LHCN-M2 (cell line): Measurements from ENCODE around the gene ARX. TPM values are rescaled to one million over a fixed set of nuclear protein-coding genes. Genes with fewer than 3 reads are reported as not detected.

ENCODE experiments used
- DNase-seq: peaks from one replicate; pipeline ENCODE4 v3.0.0-alpha.2; 2012; ENCODE audit warnings: low read depth
- polyA plus RNA-seq: library from polyadenylated mRNA; unstranded; fragments of >200 nt; gene quantifications from one replicate; pipeline ENCODE4 v1.2.1, GENCODE V29; 2012; ENCODE audit warnings: missing spikeins
- total RNA-seq: library from RNA; depleted of rRNA; stranded (reverse); fragments of >200 nt; gene quantifications from 2 replicates; pipeline ENCODE4 v1.2.3, GENCODE V29; 2014; rRNA removed

ARX gene
- total RNA-seq: 0.06 TPM in 1 of 2 replicates, not detected in the other
- polyA plus RNA-seq: 0.02 TPM

DNA sequence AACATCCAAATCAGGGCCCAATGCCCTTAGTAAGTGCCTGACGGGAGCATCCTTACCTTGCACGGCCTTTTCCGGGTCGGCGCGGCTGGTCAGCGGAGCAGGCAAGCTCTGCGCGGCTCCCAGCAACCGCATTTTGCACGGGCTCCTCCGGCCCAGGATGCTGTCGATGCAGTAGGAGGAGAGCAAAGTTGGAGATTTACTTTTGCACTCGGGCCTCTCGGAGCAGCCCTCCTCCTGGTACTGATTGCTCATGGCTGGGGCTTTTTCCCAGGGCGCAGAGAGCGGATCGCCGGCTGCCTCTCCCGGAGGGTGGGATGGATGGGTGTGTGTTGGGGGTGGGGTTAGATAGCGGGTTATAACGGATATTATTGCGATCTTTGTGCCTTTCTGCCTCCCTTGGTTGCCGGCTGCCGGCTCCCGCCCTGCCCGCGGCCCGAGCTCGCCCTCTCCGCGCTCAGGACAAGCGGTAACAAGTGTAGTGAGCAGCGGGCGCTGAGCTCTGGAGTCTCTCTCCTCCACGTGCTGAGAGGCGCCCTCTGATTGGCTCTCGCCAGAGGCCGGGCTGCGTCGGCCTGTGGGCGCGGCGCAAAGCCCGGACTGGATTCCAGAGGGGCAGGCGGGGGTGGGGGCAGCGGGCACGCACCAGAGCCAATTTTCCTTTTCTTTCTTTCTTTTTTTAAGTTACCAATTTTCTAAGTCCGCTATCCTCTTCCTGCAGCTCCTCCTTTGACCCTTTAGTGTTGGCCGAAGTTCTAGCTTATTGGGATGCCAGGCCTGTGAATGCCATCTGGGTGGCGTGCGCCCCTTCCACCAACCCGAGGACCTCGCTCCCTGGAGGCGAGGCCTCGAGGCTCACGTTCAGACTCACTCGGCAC, at the start of gene ARX:
ARX (minus strand) TSS at position 480 of the 875 bp plus-strand sequence; CDS start at position 252, 228 bp downstream.
- no peak for DNase-seq

DNA sequence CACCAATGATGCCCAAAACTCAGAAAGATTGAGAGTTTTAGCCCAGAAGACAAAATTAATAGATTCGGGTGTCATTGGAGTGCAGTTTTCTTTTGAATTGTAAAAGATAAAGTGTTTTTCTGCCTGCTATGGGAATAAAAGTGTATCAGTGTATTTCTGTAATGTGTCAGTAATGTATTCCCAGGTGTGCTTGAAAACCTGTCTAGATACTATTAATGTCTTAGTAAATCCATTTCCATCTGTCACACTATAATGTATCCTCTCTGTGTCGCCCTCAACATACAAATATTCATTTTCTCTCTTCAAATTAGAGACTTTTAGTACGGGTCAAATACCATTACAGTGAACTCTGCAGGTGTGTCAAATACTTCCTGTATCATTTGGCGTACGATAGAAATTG, 43.5 kb upstream of the ARX start:
- DNase-seq: no peak

DNA sequence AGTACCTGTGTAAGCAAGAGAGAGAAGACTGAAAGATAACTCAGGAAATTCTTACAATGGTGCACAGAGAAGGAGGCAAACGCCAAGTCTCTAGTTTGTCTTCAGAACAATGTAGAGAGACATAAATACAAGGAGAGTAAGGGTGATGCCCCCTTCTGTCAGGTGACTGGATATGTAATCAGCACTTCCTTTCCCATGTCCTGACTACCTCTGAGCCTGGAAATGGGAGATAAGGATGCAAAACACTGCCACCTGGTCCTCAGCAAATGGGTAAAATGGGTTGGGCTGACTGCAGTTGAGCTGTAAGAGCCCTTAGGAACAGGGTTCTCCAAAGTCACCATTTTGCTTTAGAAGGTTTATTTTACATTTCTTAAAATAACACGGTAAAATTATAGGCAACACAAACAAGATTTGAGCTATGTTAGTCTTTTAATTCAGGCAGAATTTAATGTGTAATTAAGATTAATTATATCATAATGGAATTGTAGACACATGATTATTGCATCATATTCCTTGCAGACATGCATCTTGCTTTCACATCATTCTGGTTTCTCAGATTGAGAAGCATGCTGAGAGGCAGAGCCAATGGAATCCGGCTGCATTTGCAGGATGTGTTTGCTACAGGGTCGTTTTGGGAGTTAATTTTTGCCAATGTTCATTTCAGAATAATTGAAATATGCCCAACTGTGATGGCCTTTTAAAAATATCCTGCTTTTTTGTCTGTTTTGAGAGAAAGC, 37.2 kb upstream of the ARX start:
- DNase-seq: no peak

DNA sequence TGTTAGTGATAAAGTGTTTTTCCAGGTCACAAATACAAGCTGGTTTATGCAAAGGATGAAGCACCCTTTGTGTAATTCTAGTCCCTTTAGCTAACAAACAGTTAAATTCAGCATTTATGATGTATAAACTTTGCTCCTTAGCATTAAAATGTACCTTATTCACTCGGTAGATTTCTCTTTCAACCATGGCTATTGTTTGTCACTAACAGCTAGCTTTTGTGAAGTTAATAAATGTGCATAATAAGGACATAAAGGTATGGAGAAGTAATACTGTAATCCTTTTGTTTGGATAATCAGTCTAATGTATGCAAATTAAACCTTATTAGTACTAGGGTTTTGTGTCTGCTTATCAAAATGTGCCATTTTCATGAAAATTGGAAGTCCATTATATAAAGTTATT, 34.2 kb upstream of the ARX start:
- DNase-seq: no peak

DNA sequence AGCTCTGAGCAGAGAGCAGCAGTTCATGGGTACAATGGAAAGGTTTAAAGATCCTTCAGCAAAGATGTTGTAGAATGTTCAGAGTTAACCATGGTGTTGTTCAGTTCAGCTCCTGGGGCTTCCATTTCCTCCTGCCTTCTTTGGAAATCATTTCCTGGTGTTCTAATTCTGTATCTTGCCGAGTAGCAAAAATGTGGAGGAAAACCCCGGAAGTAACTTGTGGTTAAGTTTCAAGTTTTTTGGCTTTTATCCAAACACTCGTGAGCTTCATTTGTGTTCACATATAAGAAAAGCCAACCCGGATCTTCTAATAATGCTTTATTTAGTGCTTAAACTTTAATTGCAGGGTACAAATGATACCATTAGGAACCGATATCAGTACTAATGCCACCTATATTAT, 33.6 kb upstream of the ARX start:
- DNase-seq: peak; percentile 27

DNA sequence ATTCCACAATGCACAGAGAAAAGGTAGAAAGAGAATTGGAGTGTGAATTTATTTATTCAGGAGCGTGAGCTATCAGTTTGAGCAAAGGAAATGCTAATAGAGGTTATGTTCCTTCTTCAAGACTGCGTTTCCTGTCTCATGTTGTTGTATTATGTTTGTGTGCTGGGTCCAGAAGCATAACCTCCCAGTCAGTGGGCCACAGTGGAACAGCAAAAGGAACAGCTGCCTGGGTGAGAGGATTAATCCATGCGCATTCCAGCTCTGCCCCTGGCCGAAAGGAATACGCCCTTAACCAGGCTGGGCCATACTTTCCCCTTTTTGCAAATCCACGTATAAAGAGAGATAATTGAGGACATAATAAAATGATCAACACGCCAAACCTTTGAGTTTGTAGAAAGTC, 32.4 kb upstream of the ARX start:
- DNase-seq: no peak

DNA sequence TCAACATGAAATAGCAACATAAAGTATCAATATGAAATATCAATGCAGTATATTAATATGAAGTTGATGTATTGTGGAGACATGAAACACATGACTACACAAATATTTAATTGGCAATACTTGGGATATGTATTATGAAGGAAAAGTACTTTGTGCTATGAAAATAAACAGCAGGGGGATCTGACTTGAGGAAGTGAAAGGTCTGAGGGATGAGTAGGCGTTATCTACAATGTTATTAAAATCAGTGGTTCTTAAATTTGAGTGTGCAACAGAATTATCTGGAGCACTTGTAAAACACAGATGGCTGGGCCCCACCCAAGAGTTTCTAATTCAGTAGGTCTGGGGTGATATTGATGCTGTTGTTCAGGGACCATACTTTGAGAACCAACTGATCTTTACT, 27.4 kb upstream of the ARX start:
- no peak for DNase-seq

DNA sequence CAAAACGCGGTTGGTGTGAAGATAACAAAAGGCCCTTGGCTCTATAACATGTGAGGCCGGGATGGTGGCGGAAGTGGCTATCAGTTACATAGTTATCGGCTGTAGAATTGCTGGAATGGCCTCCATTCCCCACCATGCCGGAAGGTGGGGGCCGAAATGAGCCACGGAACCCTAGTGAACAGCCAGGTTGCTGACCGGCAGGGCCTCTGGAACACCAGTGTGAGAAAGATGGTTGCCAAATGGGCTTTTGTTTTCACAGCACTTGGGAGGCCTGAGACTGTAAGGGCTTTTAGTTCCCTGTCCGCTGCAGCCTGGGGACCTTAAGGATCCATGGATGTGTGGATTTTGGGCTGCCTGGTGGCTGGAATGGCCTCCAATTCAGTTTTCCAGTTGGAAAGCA, 23.3 kb upstream of the ARX start:
- DNase-seq: no peak

DNA sequence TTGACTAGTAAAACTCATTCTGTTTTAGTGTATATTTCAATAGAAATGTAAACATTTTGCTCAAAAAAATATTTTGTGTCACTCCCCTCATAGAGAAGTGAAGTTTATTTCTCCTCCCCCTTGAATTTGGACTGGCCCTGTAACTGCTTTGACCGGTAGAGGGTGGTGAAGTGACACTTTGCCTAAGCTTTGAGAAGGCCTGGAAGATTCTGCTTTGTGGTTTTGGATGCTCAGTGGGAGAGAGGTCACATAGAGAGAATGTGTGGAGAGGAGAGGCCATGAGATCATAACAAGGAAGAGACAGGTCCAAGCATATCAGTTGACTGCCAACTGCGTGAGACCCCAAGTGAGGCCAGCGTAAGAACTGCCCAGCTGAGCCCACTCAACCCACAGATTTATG, 19.1 kb upstream of the ARX start:
- peak; percentile 61 for DNase-seq

DNA sequence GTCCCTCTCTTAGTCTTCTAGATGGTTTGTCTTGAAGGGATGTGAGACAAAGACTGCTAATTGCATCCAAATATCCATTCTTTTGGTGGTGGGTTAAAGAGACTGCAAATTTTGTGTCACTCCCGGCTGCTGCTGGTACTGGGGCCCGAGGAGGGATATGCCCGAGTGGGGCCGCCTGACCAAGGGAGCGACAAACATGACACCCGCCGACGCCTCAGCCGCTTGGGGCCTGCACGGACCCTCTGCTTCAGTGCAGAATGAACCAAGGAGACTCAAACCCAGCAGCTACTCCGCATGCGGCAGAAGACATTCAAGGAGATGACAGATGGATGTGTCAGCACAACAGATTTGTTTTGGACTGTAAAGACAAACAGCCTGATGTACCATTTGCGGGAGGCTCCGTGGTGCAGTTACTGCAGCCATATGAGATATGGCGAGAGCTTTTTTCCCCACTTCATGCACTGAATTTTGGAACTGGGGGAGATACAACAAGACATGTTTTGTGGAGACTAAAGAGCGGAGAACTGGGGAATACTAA, 13.6 kb upstream of the ARX start:
- no peak for DNase-seq

DNA sequence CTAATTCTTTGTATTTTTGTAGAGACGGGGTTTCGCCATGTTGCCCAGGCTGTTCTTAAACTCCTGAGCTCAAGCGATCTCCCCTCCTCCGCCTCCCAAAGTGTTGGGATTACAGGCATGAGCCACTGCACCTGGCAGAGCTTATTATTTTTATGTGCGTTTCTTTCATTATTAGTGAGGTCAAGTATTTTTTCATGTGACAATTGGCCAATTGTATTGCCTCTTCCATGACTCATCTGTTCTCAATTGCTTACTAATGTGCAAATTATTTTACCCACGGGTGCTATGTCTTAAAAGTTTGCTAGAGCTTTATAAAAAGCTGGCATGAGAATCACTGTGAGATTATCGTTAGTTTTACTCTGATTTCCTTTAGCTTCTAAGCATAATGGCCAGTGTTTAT, 13.0 kb upstream of the ARX start:
- peak; percentile 86 for DNase-seq

DNA sequence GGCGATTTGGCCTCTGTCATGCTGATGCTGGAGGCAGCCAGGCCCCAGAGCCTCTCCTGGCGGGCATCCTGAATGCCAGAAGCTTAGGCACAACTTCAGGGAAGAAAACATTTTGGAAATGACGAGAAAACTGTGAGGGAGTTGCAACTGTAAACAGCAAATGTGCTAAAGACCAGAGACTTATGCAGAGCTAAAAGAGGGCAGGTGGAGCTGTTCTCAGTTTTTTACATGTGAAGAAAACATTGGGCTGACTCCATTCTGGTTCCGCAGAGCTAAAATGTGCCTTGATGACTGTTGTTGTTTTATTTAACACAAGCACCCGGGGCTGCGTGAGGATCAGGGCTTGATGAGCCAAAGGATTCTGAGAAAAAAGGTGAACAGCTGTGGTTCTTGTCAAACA, 10.8 kb upstream of the ARX start:
- DNase-seq: no peak

DNA sequence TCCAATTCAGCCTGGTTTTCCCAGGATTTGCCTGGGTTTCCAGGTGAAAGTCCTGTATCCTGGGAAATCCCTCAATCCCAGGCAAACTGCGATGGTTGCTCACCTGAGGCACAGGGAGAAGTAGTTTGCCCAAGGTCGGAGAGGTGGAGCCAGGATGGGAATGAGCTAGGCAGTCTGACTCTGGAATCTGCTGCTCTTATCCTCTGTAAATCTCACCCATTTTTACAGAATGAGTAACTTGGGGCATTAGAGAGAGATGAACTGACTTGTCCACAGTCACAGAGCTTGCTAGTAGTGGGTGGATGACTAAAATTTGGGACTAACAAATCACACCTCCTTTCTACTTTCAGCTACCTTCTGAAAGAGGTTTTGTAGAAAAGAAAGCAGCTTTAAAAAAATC, 9.8 kb upstream of the ARX start:
- no peak for DNase-seq

DNA sequence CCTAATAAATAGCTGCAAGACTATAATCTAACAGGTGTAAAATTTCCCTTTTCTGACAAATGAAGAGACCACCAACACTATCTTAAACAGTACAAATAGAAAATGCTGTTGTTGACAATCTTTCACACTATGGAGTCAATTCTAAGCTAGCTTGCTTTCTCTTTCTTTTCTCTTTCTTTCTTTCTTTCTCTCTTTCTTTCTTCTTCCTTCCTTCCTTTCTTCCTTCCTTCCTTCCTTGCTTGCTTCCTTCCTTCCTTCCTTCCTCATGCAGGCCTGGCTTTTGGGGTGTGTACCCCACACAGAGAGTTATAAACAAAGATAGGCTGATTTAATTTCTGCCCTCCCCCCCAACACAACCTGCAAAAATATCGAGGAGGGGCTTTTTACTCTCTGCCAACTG, 8.1 kb upstream of the ARX start:
- no peak for DNase-seq

DNA sequence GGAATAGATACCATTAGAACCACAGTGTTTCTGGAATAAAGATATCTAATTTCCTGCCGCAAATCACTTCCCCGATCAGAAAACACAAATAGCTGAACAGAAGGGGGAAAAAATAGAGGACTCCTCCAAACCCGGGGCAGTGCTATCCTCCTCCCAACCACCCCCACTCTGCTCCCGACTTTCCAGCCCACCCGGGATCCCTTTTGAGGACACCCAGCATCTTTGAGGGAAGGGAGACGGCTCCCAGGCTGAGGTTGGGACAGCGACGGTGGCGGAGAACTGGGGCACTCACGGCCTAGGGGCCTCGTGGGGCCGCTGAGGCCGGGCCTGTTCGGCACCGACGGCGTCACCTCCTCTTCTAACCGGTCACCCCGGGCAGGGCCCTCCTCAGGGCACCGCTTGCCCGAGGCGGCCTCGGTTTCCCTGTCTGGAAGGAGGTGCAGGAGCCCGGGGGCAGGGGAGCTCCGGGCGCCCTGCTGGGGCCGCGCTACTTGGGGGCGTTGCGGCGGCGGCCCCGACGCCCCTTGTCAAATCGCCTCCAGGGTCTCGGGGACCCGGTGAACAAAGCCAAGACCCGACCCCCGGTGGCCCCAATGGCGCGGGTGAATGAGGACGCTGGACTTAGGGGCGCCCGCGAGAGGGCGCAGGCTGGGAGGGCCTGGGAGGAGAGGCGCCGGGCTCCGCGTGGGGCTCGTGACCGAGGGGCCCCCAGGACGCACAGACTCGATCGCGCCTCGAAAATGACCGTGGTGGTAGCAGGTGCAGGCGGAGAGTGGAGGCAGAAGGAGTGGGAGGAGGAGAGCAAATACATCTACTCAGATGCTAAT, 6.9 kb upstream of the ARX start:
- no peak for DNase-seq

DNA sequence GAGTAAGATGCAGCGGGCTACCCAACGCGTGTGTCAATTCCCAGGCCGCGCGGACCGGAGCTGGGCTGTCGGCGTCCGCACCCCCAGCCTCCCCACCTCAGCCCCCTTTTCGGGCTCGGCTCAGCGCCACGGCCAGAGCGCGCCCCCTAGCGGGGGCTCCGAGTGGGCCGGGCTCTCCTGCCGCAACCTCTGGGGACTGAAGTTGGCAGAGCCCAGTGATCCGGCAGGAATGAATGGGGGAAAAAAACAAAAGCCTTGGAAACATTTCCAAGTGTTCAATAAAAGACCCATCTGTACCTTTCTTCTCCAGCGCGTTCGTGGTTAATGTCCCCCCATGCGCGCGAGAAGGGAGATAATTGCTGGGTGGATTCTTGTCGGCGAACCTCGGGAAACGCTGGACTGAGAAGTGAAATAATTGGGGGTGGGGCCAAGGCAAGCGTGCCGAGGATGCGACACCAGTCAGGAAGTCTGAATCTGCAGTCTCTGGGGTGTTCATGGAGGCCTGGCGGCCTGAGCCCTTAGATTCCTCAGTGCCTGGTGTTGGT, 5.2 kb upstream of the ARX start:
- DNase-seq: peak; percentile 22

DNA sequence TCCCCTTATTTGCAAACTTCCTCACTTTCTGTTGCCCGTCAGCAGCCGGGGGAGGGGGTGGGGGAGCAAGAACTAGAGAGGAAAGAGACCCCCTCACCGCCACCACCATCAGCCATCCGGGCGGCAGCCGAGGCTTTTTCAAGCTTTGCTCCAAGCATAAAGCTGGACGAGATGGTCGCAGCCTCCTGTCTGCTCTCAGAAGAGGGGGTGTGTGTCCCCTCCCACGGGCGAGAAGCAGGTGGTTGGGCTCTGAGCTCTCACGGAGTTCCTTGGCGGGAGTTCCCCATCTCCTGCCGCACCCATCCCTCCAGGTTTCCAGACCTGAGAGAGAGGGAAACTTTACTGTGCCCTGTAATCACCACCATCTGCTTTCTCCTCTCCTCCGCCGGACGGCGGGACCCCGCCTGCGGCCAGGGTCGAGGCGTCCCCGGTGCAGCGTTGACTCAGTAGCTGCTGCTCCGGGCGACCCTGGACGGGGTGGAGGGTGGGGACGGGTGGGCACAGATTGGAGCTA, 4.7 kb upstream of the ARX start:
- DNase-seq: no peak

DNA sequence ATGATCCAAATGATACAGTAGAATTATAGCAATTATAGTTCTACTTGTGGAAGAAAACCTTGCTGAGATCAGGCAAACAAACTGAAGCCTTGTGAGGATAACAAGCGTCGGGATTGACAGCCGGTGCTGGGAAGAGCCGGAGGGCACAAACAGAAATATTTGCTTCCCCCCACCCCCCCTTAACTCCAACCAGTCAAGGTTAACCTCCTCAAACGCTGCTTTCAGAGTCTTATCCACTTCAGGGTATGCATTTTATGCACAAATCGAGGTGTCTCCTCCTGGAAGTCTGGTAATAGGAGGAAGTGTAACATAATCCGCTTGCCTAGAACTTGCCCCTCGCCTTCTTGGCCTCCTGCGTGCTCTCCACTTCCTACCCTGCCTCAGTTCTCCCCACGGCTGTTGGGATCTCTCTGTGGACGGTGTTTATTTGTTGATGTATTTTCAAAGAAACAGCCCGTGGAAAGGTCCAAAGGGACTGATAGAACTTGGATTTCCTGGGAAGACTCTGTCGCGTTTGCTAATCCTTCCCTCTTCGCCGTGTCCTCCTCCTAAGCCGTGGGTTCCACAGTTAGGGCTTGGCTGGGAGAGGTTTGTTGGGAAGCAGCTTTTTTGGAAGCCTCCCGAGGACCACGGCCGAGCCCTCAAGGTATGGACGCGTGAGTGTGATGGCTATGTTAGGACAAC, 4.1 kb upstream of the ARX start:
- DNase-seq: no peak

DNA sequence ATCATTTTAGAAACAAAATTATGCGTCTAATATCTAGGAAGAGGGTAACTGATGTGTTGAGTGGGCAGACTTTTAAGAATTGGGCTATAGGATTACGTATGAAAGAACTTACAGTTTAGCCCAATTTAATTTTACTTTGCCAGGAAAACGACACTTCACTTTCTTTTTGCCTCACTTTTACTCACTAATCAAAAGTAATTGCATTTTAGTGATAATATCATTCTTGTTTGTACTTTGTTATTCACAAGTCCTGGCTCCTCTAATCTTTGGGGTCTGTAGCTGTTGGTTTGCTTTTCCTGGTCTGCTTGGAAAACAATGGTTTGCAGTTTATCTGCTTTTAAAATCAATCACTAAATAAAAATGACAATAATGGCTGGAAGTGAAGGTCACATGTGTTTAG, 2.9 kb upstream of the ARX start:
- no peak for DNase-seq

DNA sequence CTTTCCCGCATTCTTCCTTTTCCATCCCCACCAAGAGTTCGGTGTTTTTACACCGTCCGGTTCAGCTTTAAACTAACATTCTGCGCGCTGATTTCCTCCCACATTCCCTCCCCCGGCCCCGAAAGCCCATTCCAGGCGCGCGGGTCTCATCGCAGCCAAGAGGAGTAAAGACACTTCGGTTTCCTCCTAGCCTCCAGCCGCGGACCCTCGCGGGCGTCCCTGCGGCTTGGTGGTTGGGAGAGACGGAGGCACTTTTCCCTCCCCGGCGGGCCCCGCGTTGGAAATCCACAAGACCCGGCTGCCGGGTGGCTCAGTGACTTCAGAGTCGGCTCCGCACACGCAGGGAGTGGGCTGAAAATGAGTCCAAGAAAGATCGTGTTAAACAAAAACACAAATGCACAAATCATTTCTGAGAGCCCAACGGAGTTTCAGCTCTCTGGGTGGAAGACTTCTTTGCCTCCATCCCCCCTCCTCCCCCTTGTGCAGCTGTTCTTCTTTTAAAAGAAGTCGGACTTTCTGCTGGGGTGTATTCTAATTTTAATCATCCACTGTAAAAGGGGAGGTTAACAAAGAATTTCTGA, 2.0 kb upstream of the ARX start:
- DNase-seq: peak; percentile 47
